K562 (cell line): ENCODE measurements around the gene ATRAID. TPM values are rescaled to one million over a fixed set of nuclear protein-coding genes. Genes with fewer than 3 reads are reported as not detected.
A peak's percentile ranks its signal among the peaks of the same experiment; 100 is the strongest.

ENCODE experiments used
- EGR1 ChIP-seq: fragments of 450-650 bp; conservative IDR thresholded peaks from 2 replicates; pipeline ENCODE4 v1.6.1; 2017; ENCODE audit warnings: mild to moderate bottlenecking
- LARP7 ChIP-seq: fragments of 450-650 bp; IDR thresholded peaks from 2 replicates; pipeline ENCODE4 v1.6.1; 2016
- LCOR ChIP-seq: sonication (generic); formaldehyde crosslinking; IDR thresholded peaks from 2 replicates; pipeline ENCODE4 v1.8.0; 2022; ENCODE audit warnings: mild to moderate bottlenecking, missing genetic modification reagents
- MAFF ChIP-seq: IDR thresholded peaks from 2 replicates; pipeline ENCODE4 v1.6.1; 2012; ENCODE audit warnings: low read length, improper control_type of control experiment
- NFIC ChIP-seq: fragments of 450-650 bp; IDR thresholded peaks from 2 replicates; pipeline ENCODE4 v1.6.1; 2017; ENCODE audit warnings: mild to moderate bottlenecking, inconsistent platforms
- PTBP1 ChIP-seq: fragments of 200-400 bp; formaldehyde crosslinking; IDR thresholded peaks from 2 replicates; pipeline ENCODE4 v1.6.1; 2017; ENCODE audit warnings: low read depth, low read length
- RNF2 ChIP-seq: sonication (generic); IDR thresholded peaks from 2 replicates; pipeline ENCODE4 v1.6.1; 2016
- SMARCE1 ChIP-seq: fragments of 450-650 bp; IDR thresholded peaks from 2 replicates; pipeline ENCODE4 v1.7.1; 2016; ENCODE audit warnings: mild to moderate bottlenecking
- TAF1 ChIP-seq: IDR thresholded peaks from 2 replicates; pipeline ENCODE4 v1.6.1; 2011; ENCODE audit warnings: mild to moderate bottlenecking, low read length, moderate library complexity; ENCODE audit not compliant: insufficient read depth, control insufficient read depth, severe bottlenecking; ENCODE audit errors: extremely low read depth
- TOE1 ChIP-seq, 2 experiments: fragments of 450-650 bp in 1 of 2; sonication (generic) in 1 of 2; formaldehyde crosslinking in 1 of 2; IDR thresholded peaks; 2 replicates each; pipeline versions ENCODE4 v1.7.1 to v1.8.0; 2016 to 2022; ENCODE audit warnings: borderline replicate concordance in 2 of 2, mild to moderate bottlenecking in 2 of 2, antibody characterized with exemption in 1 of 2, inconsistent platforms in 1 of 2, low read depth in 1 of 2, missing genetic modification reagents in 1 of 2, moderate library complexity in 1 of 2
- ZNF175 ChIP-seq: fragments of 200-800 bp; sonication (Bioruptor generic); IDR thresholded peaks from 2 replicates; pipeline ENCODE4 v1.6.1; 2016; ENCODE audit warnings: low read depth, mild to moderate bottlenecking, missing genetic modification characterization, missing compliant biosample characterization
- ZNF217 ChIP-seq: sonication (generic); formaldehyde crosslinking; IDR thresholded peaks from 2 replicates; pipeline ENCODE4 v1.8.0; 2022; ENCODE audit warnings: mild to moderate bottlenecking, missing genetic modification reagents
- polyA plus RNA-seq, 8 experiments: library from polyadenylated mRNA; depleted of rRNA in 4 of 8; stranded (reverse) in 5 of 8; unstranded in 3 of 8; fragments of >200 nt; fragmentation: Nextera tagmentation in 2 of 8; fragmentation: Illumina TruSeq in 1 of 8; extraction: Ambion mirVana in 2 of 8; extraction: Trizol in 1 of 8; gene quantifications; 2 replicates each; pipeline versions ENCODE4 v1.2.1 to v1.2.3, GENCODE V29; 2011 to 2014; ENCODE audit warnings: inconsistent platforms in 1 of 8, missing spikeins in 1 of 8
- total RNA-seq, 7 experiments: library from RNA; depleted of rRNA in 6 of 7; stranded (reverse); fragments of >200 nt in 6 of 7; fragmentation: Illumina TruSeq in 2 of 7; extraction: Trizol in 2 of 7; gene quantifications; 2 replicates each; pipeline versions ENCODE4 v1.2.1 to v1.2.3, GENCODE V29; 2011 to 2021; ENCODE audit warnings: low replicate concordance in 1 of 7
- TF ChIP-seq, protein P1 (sequence below): conservative IDR thresholded peaks from 2 replicates; pipeline ENCODE4 v1.6.1; 2011; ENCODE audit warnings: low read depth, mild to moderate bottlenecking, low read length; ENCODE audit not compliant: control insufficient read depth
- TF ChIP-seq, protein P2 (sequence below): fragments of 450-650 bp; IDR thresholded peaks from 2 replicates; pipeline ENCODE4 v1.7.0; 2016; ENCODE audit warnings: borderline replicate concordance
- TF ChIP-seq, protein P3 (sequence below), 3 experiments: IDR thresholded peaks in 2 of 3; conservative IDR thresholded peaks in 1 of 3; 2 replicates each; pipeline ENCODE4 v1.5.1; 2011 to 2012; ENCODE audit warnings: low read length in 3 of 3, mild to moderate bottlenecking in 3 of 3, control low read depth in 2 of 3, improper control_type of control experiment in 1 of 3, inconsistent platforms in 1 of 3, low read depth in 1 of 3, mixed read lengths in 1 of 3, moderate library complexity in 1 of 3; ENCODE audit not compliant: insufficient read depth in 2 of 3
- TF ChIP-seq, protein P4 (sequence below): sonication (generic); formaldehyde crosslinking; IDR thresholded peaks from 2 replicates; pipeline ENCODE4 v1.8.0; 2023; ENCODE audit warnings: mild to moderate bottlenecking, missing genetic modification reagents

The ATRAID gene
- total and polyA plus RNA-seq, 9 of the 15 experiments (the other 6 are each of a cell fraction or from before 2014, with no cell fraction given) = 70.2 to 187 (median 108) TPM

DNA sequence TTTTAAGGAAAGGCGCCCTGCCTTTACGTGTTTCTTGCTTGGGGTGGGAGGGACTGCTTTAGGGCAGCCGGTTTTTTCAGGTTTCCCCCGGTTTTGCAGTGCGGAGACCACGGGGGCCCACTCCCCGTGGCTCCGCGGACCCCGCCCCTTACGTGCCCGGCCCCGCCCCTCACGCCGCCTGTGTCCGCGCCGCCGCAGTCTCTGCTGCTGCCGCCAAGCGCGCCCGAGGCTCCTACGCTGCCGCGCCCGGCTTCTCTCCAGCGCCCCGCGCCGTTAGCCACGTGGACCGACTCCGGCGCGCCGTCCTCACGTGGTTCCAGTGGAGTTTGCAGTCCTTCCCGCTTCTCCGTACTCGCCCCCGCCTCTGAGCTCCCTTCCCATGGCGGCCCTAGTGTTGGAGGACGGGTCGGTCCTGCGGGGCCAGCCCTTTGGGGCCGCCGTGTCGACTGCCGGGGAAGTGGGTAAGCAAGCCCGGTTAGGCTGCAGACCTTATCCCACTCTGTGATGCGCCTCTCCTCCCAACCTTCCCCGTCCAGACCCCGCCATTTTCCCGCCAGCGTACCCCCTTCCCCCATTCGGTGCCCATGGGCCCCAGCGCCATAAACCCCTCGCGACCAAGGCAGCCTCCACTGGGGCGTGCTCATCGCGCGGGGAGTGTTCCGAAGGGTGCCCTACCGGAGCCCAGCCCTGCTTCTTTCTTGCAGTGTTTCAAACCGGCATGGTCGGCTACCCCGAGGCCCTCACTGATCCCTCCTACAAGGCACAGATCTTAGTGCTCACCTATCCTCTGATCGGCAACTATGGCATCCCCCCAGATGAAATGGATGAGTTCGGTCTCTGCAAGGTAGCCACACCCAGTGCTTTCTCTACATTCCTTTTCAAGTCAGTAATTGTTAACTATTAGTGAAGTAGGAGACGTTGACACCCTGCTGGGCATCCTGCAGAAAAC, 5.6 kb downstream of the ATRAID start, which contains the start of gene CAD (continued):
- TF ChIP-seq, protein P1, sequence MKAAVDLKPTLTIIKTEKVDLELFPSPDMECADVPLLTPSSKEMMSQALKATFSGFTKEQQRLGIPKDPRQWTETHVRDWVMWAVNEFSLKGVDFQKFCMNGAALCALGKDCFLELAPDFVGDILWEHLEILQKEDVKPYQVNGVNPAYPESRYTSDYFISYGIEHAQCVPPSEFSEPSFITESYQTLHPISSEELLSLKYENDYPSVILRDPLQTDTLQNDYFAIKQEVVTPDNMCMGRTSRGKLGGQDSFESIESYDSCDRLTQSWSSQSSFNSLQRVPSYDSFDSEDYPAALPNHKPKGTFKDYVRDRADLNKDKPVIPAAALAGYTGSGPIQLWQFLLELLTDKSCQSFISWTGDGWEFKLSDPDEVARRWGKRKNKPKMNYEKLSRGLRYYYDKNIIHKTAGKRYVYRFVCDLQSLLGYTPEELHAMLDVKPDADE = peak; percentile 88
- peak; percentile 79; the same call in 1 of the 2 replicates for TF ChIP-seq LARP7
- peak; percentile 81 for TF ChIP-seq TOE1 (IDR thresholded peaks at IDR 0.05; ENCODE audit: borderline replicate concordance)
- TF ChIP-seq TOE1 (CRISPR knock-in tag; IDR thresholded peaks at IDR 0.05; ENCODE audit: borderline replicate concordance, low read depth) = peak; percentile 93; the same call in 1 of the 2 replicates
- TF ChIP-seq RNF2 = peak; percentile 81
- TF ChIP-seq LCOR (CRISPR knock-in tag) = 0 out of 2 replicates have a peak, but pooled peaks have one; percentile 25
- TF ChIP-seq ZNF175 (CRISPR knock-in tag) = peak; percentile 46; the same call in 1 of the 2 replicates
- TF ChIP-seq MAFF = no peak
- no peak for TF ChIP-seq ZNF217
- TF ChIP-seq NFIC = peak; percentile 26; the same call in 1 of the 2 replicates
- TF ChIP-seq, protein P2, sequence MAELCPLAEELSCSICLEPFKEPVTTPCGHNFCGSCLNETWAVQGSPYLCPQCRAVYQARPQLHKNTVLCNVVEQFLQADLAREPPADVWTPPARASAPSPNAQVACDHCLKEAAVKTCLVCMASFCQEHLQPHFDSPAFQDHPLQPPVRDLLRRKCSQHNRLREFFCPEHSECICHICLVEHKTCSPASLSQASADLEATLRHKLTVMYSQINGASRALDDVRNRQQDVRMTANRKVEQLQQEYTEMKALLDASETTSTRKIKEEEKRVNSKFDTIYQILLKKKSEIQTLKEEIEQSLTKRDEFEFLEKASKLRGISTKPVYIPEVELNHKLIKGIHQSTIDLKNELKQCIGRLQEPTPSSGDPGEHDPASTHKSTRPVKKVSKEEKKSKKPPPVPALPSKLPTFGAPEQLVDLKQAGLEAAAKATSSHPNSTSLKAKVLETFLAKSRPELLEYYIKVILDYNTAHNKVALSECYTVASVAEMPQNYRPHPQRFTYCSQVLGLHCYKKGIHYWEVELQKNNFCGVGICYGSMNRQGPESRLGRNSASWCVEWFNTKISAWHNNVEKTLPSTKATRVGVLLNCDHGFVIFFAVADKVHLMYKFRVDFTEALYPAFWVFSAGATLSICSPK = peak; percentile 65; the same call in 1 of the 2 replicates
- TF ChIP-seq EGR1 = peak; percentile 78
- no peak for TF ChIP-seq PTBP1
- no peak for TF ChIP-seq SMARCE1
- TF ChIP-seq, protein P3, sequence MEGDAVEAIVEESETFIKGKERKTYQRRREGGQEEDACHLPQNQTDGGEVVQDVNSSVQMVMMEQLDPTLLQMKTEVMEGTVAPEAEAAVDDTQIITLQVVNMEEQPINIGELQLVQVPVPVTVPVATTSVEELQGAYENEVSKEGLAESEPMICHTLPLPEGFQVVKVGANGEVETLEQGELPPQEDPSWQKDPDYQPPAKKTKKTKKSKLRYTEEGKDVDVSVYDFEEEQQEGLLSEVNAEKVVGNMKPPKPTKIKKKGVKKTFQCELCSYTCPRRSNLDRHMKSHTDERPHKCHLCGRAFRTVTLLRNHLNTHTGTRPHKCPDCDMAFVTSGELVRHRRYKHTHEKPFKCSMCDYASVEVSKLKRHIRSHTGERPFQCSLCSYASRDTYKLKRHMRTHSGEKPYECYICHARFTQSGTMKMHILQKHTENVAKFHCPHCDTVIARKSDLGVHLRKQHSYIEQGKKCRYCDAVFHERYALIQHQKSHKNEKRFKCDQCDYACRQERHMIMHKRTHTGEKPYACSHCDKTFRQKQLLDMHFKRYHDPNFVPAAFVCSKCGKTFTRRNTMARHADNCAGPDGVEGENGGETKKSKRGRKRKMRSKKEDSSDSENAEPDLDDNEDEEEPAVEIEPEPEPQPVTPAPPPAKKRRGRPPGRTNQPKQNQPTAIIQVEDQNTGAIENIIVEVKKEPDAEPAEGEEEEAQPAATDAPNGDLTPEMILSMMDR (IDR thresholded peaks at IDR 0.05 in 2 of 3, conservative IDR thresholded peaks at IDR 0.05 in 1 of 3; ENCODE audit: insufficient read depth in 2 of 3, low read depth in 1 of 3, low read length in 3 of 3) = peak; percentile 11 to 62 (median 43); a peak in 4 of 6 replicates
- peak; percentile 59 for TF ChIP-seq TAF1
- TF ChIP-seq, protein P4, sequence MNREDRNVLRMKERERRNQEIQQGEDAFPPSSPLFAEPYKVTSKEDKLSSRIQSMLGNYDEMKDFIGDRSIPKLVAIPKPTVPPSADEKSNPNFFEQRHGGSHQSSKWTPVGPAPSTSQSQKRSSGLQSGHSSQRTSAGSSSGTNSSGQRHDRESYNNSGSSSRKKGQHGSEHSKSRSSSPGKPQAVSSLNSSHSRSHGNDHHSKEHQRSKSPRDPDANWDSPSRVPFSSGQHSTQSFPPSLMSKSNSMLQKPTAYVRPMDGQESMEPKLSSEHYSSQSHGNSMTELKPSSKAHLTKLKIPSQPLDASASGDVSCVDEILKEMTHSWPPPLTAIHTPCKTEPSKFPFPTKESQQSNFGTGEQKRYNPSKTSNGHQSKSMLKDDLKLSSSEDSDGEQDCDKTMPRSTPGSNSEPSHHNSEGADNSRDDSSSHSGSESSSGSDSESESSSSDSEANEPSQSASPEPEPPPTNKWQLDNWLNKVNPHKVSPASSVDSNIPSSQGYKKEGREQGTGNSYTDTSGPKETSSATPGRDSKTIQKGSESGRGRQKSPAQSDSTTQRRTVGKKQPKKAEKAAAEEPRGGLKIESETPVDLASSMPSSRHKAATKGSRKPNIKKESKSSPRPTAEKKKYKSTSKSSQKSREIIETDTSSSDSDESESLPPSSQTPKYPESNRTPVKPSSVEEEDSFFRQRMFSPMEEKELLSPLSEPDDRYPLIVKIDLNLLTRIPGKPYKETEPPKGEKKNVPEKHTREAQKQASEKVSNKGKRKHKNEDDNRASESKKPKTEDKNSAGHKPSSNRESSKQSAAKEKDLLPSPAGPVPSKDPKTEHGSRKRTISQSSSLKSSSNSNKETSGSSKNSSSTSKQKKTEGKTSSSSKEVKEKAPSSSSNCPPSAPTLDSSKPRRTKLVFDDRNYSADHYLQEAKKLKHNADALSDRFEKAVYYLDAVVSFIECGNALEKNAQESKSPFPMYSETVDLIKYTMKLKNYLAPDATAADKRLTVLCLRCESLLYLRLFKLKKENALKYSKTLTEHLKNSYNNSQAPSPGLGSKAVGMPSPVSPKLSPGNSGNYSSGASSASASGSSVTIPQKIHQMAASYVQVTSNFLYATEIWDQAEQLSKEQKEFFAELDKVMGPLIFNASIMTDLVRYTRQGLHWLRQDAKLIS (CRISPR knock-in tag) = peak; percentile 83
